Measurements from ENCODE around the gene LRP2BP.

Gene LRP2BP

GRCh38 chr4:185395238-185395955, at the start of gene LRP2BP:
TSS of gene LRP2BP (minus strand) at chr4:185395924. CDS start at chr4:185378186, 17,738 bp downstream.
- peak; percentile 97 for DNase-seq (ENCODE audit: low spot score)

- DNase-seq (ENCODE audit: low spot score): no peak
These were observed 49.5 kb upstream of the LRP2BP start for GRCh38 chr4:185445209-185445608.

- no peak for DNase-seq (ENCODE audit: low spot score)
These were observed 45.8 kb upstream of the LRP2BP start for GRCh38 chr4:185441479-185441878.

GRCh38 chr4:185437809-185438208, 42.1 kb upstream of the LRP2BP start:
- DNase-seq (ENCODE audit: low spot score): no peak

- DNase-seq (ENCODE audit: low spot score): no peak
These were observed 39.7 kb upstream of the LRP2BP start for GRCh38 chr4:185435466-185435865.

GRCh38 chr4:185429660-185430059, 33.9 kb upstream of the LRP2BP start:
- DNase-seq (ENCODE audit: low spot score): no peak

GRCh38 chr4:185426960-185427688, 31.4 kb upstream of the LRP2BP start:
- DNase-seq (ENCODE audit: low spot score): no peak

- DNase-seq (ENCODE audit: low spot score): peak; percentile 87
These were observed 30.1 kb upstream of the LRP2BP start, which contains the start of gene UFSP2 for GRCh38 chr4:185425647-185426352. TSS of gene UFSP2 (minus strand) at chr4:185425964. CDS start at chr4:185425868, 96 bp downstream.

GRCh38 chr4:185424905-185425646, 29.4 kb upstream of the LRP2BP start:
- peak; percentile 41 for DNase-seq (ENCODE audit: low spot score)

GRCh38 chr4:185421366-185422124, 25.8 kb upstream of the LRP2BP start:
- DNase-seq (ENCODE audit: low spot score): no peak

GRCh38 chr4:185416955-185417354, 21.2 kb upstream of the LRP2BP start:
- DNase-seq (ENCODE audit: low spot score): no peak

GRCh38 chr4:185412412-185412811, 16.7 kb upstream of the LRP2BP start:
- no peak for DNase-seq (ENCODE audit: low spot score)

- DNase-seq (ENCODE audit: low spot score): no peak
These were observed 16.1 kb upstream of the LRP2BP start for GRCh38 chr4:185411849-185412248.

GRCh38 chr4:185408432-185408831, 12.7 kb upstream of the LRP2BP start:
- DNase-seq (ENCODE audit: low spot score): no peak

GRCh38 chr4:185405296-185405999, 9.7 kb upstream of the LRP2BP start:
- DNase-seq (ENCODE audit: low spot score): no peak

GRCh38 chr4:185404031-185404430, 8.3 kb upstream of the LRP2BP start:
- DNase-seq (ENCODE audit: low spot score): no peak

GRCh38 chr4:185399466-185399865, 3.7 kb upstream of the LRP2BP start:
- DNase-seq (ENCODE audit: low spot score): peak; percentile 34

GRCh38 chr4:185398618-185399017, 2.9 kb upstream of the LRP2BP start:
- DNase-seq (ENCODE audit: low spot score): no peak

- DNase-seq (ENCODE audit: low spot score): no peak
These were observed 1.1 kb upstream of the LRP2BP start, which contains the start of gene ANKRD37 for GRCh38 chr4:185396724-185397385. TSS of gene ANKRD37 (plus strand) at chr4:185396841. CDS start at chr4:185396924, 83 bp downstream.

All from globus pallidus (tissue), 1 donor.